Sciatic nerve (tissue), 2 donors: ENCODE measurements around the gene PGM2. TPM values are rescaled to one million over a fixed set of nuclear protein-coding genes. Genes with fewer than 3 reads are reported as not detected.
"Not testable (repeated sequence)": the region's sequence is repeated elsewhere in the genome, so short reads cannot be mapped to it uniquely, and the experiment has no call there.

Source experiments
- ATAC-seq: fragments of 200-7000 bp; cut with Tn5 transposase; one replicate; pipeline ENCODE4 v1.9.1; 2020; ENCODE audit warnings: mild to moderate bottlenecking, moderate library complexity
- DNase-seq: peaks from one replicate; pipeline ENCODE4 v3.0.0-alpha.2; 2020; ENCODE audit warnings: low spot score
- intact Hi-C: fragments of 100-400 bp; cut with DNase I; formaldehyde crosslinking; loops from one replicate; pipeline ENCODE4 v1.14.2; 2022
- total RNA-seq: library from RNA; stranded (reverse); fragmentation: NEBNext Ultra II Directional; extraction: Animal tissue kit (Norgen Biotek cat#: 25700); gene quantifications from one replicate; pipeline ENCODE4 v1.2.1, GENCODE V29; 2021
- donor health status: DM: no; HTN: no; CAD: no.
- donor health status: DM: no; HTN: no; CAD: no.

Gene PGM2
- total RNA-seq: 21.5 TPM

DNA sequence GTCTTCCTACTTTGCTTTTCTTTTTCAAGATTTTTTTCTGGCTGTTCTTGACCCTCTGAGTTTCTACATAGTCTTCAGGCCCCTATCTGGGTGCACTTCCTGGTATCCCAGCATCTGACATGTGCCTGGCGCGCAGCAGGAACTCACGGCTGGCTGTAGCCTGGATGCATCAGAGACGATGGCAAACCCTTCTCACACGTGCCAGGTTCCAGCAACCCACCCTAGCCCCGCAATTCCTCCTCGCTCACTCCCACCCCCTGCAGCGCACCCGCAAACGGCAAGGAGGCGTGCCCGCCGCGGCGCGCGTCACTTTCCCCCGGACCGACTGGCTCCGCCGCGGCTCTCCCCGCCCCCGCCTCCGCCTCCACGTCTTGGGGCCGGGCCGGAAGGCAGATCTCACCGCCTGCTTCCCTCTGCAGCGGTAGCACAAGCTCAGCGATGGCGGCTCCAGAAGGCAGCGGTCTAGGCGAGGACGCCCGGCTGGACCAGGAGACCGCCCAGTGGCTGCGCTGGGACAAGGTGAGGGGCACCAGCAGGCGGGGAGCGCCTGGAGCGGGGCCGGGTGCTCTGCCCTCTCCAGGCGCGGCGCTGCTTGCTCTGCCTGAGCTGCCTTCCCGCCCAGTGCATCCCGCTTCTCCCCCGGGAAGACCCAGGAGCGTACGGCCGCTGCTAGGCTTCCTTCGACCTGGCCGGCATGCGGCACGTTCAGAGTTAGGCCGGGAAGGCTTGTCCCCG lies at the start of gene PGM2:
Gene PGM2 (plus strand): TSS at position 392 of the 735 bp plus-strand sequence. CDS start 47 bp downstream, at position 439.
- peak; percentile 98 for ATAC-seq
- peak; percentile 92 for DNase-seq
- intact Hi-C loops: no loop called here

DNA sequence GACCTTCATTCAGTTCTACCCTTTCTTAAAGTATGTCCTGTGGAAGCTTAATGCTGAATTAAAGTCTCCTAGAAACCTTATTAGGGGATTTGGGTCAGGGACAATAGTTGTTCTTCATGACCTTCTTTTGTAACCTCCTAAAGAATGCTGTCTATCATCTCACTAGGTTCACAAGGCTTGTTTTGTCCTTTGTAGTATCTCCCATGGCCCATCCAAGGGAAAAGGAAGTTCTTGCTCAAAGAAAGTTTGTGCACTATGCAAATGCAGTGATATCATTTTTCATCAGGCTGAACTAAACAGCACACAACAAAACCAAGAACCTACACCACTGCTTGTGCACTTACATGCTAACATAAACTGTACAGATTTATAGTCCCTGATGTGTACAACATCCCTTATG lies 46.6 kb upstream of the PGM2 start:
- intact Hi-C loops: no loop called here
- ATAC-seq (no peak), DNase-seq (no peak)

DNA sequence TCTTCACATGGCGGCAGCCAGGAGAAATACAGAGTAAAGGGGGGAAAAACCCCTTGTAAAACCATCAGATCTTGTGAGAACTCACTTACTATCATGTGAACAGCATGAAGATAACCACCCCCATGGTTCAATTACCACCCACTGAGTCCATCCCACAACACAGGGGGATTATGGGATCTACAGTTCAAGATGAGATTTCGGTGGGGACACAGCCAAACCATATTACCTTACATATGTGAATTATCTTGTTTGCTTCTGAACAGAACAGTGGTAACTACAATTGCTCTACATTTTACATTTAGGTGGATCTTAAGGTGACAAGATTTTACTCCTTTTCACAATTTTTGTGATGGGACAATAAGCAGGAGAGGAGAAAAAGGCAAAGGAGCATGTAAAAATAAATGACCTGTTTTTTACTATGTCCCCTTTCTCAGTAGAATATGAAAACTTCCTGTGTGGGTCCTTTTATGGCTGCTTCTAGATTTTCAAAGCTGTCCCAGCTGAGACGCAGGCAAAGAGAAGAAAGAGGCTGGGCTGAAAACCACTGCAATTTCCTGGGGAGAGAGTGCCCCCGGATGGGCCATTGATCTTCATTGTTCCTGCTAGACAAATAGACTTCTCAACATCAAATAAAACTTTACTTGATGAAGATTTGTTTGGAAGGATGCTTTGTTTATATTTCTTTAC lies 45.9 kb upstream of the PGM2 start:
- ATAC-seq (peak; percentile 87), DNase-seq (no peak)
- intact Hi-C loops: no loop called here

DNA sequence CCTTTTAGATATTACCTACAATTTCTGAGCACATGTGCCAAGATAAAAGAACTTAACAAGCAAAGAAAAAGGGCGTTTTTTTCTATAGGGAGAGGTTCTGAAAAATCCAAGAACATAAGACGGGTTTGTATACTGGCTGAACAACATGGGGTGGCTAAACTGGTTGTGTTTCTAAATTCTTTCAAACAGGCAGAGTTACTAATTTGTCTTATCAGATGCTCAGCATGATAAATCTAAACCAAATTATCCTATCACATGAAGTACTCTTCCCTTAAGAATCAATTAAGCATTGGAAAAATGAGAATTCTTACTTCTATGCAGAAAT lies 45.4 kb upstream of the PGM2 start:
- ATAC-seq (no peak), DNase-seq (no peak)
- intact Hi-C loops: no loop called here

DNA sequence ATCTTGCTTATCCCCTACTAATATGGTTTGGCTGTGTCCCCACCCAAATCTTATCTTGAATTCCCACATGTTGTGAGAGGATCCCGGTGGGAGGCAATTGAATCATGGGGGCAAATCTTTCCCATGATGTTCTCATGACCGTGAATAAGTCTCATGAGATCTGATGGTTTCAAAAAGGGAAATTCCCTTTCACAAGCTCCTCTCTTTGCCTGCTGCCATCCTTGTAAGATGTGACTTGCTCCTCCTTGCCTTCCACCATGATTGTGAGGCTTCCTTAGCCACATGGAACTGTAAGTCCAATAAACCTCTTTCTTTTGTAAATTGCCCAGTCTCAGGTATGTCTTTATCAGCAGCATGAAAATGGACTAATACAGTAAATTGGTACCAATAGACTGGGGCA lies 40.2 kb upstream of the PGM2 start:
- ATAC-seq, intact Hi-C loops, DNase-seq: not testable (repeated sequence)

DNA sequence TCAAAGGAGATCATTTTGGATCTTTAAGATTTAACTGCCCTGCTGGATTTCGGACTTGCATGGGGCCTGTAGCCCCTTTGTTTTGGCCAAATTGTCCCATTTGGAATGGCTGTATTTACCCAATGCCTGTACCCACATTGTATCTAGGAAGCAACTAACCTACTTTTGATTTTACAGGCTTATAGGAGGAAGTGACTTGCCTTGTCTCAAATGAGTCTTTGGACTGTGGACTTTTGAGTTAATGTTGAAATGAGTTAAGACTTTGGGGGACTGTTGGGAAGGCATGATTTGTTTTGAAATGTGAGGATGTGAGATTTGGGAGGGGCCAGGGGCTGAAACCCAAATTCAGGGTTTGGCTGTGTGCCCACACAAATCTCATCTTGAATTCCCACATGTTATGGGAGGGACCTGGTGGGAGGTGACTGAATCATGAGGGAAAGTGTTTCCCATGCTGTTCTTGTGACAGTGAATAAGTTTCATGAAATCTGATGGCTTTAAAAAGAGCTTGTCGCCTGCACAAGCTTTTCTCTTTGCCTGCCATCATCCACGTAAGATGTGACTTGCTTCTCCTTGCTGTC lies 38.5 kb upstream of the PGM2 start:
- intact Hi-C loops, ATAC-seq, DNase-seq: not testable (repeated sequence)

DNA sequence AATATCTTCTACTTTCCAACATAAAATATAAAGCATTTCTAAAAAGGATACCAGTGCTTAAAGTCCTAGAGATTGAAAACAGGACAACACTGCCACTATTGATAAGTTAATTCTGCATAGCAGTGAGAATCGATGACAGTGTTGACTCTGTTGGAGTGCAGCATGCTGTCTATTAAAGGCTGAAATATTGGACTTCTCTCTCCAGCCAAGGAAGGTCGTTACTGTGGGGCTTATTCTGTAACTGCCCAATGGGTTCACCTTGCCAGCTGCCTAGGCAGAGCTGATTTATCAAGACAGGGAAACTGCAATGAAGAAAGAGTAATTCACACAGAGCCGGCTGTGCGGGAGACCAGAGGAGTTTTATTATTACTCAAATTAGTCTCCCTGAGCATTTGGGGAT lies 37.7 kb upstream of the PGM2 start:
- DNase-seq: no peak
- intact Hi-C loops: no loop called here
- ATAC-seq: no peak

DNA sequence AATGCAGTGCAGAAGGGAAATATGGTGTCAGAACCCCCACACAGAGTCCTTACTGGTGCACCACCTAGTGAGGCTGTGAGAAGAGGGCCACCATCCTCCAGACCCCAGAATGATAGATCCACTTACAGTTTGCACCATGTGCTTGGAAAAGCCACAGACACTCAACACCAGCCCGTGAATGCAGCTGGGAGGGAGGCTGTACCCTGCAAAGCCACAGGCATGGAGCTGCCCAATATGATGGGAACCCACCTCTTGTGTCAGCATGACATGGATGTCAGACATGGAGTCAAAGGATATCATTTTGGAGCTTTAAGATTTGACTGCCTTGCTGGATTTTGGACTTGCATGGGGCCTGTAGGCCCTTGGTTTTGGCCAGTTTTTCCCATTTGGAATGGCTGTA lies 34.2 kb upstream of the PGM2 start:
- DNase-seq (no peak), ATAC-seq (no peak)
- intact Hi-C loops: no loop called here

DNA sequence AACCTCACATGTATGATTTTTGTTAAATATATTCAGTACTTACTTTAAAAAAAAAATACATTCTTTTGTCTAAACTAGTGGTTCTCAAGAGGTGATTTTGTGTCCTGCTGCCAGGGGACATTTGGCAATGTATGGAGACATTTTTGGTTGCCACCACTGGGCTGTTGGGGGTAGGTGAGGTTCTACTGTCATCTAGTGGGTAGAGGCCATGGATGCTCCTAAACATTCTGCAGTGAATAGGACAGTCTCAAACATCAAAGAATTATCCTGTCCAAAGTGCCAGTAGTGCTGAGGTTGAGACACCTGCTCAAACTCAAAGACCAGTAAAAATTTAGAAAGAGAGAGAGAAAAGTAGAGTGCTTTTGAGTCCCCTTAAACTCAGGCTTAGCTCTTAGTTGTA lies 32.9 kb upstream of the PGM2 start:
- no peak for DNase-seq
- intact Hi-C loops: no loop called here
- peak; percentile 59 for ATAC-seq

DNA sequence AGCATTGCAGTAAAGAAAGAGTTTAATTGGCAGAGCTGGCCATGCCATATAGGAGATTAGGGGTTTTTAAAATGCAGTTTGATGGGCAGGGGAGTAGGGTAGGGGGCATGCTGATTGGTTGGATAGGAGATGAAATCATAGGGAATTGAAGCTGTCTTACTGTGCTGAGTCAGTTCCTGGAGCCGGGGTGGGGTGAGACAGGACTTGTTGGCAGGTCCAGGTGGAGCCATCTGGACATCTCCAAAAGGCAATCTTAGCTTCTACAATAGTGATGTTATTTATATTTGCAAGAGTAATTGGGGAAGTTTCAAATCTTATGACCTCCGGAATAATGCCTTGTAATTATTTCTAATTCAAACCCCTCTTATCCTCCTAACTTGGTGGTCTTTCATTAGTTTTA lies 32.4 kb upstream of the PGM2 start:
- ATAC-seq (no peak), DNase-seq (no peak)
- intact Hi-C loops: no loop called here

DNA sequence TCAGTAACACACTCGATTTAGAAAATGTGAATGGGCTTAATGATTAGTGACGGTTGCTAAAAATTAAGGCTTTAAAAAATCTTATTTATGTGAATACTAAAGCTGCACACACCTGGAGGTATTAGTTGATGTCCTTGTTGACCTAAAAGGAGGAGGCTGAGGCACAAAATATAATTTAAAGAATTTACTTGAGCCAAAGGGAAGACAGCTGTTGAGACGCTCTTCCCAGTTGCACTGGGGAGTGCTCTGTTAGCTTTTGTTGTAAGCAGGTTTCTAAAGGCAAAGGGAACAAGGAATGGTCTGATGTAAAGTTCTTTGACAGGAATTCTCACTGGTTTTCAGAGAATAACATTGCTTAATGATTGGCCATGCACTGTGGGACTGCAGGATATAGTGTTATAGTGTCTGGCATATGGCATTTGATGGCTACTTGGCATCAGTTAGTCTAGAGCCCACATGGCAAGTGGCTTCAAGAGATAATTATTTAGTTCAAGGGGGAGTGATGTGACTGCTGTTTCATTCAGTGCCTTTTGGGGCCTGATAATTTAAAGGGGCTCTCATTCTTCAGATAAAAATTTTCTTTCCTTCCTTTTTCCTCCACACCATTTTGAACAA lies 30.8 kb upstream of the PGM2 start:
- DNase-seq (no peak), ATAC-seq (no peak)
- intact Hi-C loops: loop anchor here (5.0 kb wide), 1 partner anchor 193 kb away; no protein-coding TSS in a partner anchor

DNA sequence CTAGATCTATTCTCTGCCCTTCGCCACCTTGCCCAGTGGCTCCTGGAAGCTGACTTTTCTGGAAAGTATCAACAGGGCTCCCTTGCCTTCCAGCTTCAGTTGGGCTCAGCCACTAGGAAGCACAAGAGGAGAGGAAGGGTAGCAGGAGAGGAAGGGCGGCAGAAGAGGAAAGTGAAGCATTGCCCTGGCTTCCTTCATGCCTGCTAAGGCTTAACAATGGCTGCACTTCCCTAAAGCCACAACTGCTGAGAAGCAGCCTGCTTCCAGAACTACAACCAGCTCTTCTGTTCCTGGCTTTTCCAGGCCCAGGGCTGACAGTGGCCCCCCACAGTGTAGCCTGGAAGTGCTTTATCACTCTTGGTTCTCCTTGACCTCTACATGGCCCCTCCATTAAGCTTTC lies 29.1 kb upstream of the PGM2 start:
- no peak for ATAC-seq
- intact Hi-C loops: loop anchor here (5.0 kb wide), 1 partner anchor 195 kb away; no protein-coding TSS in a partner anchor

DNA sequence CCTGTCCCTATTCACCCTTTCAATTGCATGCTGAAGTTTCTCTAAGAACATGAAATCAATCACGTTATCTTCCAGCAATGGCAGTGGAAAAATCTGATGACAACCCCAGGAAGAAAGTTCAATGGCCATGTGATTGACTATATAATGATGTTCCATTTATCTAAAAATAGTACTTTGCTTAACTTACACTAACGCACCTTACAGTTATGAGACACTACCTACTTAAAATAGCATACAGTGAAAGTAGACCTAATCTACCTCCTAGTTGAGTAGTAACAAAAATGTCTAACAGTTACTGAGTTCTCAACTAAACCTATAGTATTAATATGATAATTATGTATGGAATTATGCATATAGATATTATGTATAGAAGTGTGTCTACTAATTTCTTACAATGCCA lies 28.6 kb upstream of the PGM2 start:
- intact Hi-C loops: loop anchor here (5.0 kb wide), 1 partner anchor 196 kb away; no protein-coding TSS in a partner anchor
- DNase-seq: no peak

More for the DNA sequence above, 29.1 kb upstream of the PGM2 start:
- DNase-seq: no peak

DNA sequence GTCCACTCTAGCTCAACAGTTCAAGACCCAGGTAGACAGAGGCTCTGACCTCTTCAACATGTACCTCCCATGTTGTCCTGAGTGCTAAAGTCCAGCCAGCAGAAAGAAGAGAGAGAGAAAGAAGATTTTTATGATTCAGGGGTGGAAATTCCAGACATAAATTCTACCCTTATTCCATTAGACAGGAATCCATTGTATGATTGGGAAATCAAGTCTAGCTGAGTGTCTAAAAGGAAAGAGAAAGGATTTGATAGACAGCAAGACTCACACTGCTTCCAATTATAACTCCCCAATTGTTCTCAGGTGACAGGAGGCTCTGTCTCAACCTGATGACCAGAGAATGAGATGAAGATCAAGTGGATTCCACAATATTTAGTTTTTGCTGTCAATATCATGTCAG lies 27.9 kb upstream of the PGM2 start:
- intact Hi-C loops: loop anchor here (5.0 kb wide), 1 partner anchor 196 kb away; no protein-coding TSS in a partner anchor
- DNase-seq: no peak
- ATAC-seq: no peak

More for the DNA sequence above, 28.6 kb upstream of the PGM2 start:
- no peak for ATAC-seq

DNA sequence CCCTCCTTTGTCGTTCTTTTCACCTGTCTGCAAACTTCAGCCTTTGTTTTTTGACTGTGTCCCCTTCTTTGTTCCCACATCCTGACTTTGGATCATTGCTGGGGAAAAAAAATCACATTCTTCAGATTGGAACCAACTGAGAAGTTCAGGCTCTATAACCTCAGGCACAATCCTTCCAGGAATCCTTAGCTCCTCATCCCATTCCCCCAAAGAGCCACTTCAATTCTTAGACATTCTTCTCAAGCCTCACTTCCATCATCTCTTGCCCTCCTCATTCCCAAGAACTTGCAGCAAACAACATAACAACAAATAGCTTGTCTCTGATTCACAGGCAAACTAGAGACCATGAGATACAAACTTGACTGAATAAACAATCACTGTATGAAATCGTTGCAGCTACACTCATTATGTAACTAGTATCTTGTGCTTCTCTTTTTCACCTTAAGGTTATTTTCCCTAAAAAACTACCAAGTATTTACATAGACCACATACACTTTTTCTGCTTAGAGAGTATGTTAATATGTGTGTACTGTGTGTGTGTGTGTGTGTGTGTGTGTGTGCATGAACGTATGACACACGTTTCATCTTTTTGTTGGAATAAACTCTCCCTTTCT lies 26.4 kb upstream of the PGM2 start:
- intact Hi-C loops: loop anchor here (5.0 to 10.0 kb wide), 2 partner anchors 198 to 235 kb away; no protein-coding TSS in a partner anchor
- no peak for ATAC-seq
- DNase-seq: no peak

DNA sequence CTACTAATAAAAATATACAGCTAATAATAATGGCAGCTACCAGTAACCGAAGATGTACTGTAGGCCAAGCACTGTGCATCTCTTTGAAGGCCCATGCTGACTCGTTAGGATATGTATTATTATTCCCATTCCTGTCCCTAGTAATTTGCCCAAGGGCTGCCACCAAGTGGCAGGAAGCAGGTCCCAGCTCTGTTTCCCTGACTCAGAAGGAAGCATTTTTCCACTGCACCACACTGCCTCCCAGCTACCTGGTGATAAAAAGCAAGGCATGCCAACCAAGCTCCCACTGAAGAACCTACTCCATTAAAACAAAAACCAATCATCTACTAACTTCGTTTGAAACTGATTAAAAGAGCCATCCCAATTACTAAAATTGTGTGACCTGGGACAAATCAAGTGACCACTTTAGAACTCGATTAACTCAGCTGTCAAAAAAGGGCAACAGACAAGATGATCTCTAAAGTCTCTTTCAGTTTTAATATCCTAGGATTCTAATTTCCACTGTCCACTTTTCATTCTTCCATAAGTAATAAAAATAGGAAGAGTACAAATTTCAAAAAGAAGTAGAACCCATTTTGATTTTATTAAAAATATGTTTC lies 24.3 kb upstream of the PGM2 start:
- intact Hi-C loops: loop anchor here (10.0 kb wide), 1 partner anchor 233 kb away; no protein-coding TSS in a partner anchor
- ATAC-seq: peak; percentile 56
- DNase-seq: no peak

DNA sequence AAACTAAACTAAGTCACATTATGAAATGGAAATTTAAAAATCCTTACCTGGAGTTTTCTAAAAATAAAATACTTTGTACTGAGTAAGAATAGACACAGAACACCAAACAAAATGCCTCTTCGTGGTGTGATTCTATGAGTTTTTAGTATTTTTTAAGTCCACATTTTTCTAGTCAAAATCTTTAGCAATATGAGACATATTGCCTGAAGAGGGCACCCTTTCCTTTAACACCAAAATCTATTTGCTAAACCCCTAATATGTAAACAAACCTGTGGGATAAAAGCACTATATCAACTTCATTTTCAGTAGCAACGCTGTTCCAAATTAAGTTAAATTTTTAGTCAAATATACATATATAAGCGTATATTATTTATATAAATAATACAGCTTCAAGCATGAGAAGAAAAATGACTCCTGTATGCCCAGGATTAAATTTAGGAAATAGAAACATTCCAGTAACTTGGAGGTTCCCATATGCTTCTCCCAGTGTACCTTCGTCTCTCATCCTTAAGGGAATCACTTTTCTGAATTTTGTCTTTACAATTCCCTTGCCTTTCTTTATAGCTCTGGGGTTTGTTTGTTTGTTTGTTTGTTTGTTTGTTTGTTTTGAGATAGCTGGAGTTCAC lies 23.0 kb upstream of the PGM2 start:
- peak; percentile 41 for ATAC-seq
- DNase-seq: no peak
- intact Hi-C loops: loop anchor here (10.0 kb wide), 1 partner anchor 231 kb away; no protein-coding TSS in a partner anchor

DNA sequence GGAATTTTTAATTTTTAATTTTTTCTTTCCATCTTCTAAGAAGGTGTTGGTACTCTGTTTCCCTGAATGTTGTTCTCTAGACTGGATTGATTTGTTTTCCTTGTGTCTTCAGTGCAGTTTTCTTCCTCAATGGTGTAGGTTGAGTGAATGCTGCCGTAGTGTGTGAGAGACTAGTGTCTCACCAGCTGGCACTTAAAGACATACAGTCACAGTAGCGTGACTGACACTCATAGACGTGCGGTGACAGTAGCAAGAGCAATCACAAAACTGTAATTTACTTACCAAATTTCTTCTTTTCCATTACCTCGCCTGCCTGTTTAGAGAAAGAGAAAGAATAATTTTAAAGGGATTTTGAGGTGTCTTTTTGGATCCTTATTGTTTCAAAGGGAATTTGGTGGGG lies 21.4 kb upstream of the PGM2 start:
- DNase-seq (no peak), ATAC-seq (no peak)
- intact Hi-C loops: loop anchor here (10.0 kb wide), 1 partner anchor 230 kb away; no protein-coding TSS in a partner anchor
